Osteoblast (primary cell): ENCODE measurements around the gene NAA25. TPM values are rescaled to one million over a fixed set of nuclear protein-coding genes. Genes with fewer than 3 reads are reported as not detected.

ENCODE experiments used
- DNase-seq: peaks from one replicate; pipeline ENCODE4 v3.0.0; 2011; ENCODE audit warnings: low spot score, mixed read lengths; ENCODE audit not compliant: insufficient read length; ENCODE audit errors: missing footprints
- H2AFZ ChIP-seq: 2 replicates; pipeline ENCODE4 v1.6.0; 2011; ENCODE audit warnings: mild to moderate bottlenecking, low read length
- H3K27ac ChIP-seq: 2 replicates; pipeline ENCODE4 v1.5.1; 2011; ENCODE audit warnings: mild to moderate bottlenecking, low read depth, low read length, moderate library complexity
- H3K27me3 ChIP-seq: 2 replicates; pipeline ENCODE4 v1.6.0; 2012; ENCODE audit warnings: mild to moderate bottlenecking, control low read depth, inconsistent platforms, low read length, moderate library complexity; ENCODE audit not compliant: insufficient read depth
- H3K36me3 ChIP-seq: 2 replicates; pipeline ENCODE4 v1.5.1; 2011; ENCODE audit warnings: mild to moderate bottlenecking, low read length, control low read depth, moderate library complexity; ENCODE audit not compliant: insufficient read depth
- H3K4me1 ChIP-seq: 2 replicates; pipeline ENCODE4 v1.5.1; 2011; ENCODE audit warnings: mild to moderate bottlenecking, low read length, control low read depth, moderate library complexity; ENCODE audit not compliant: insufficient read depth
- H3K4me2 ChIP-seq: 2 replicates; pipeline ENCODE4 v1.6.0; 2011; ENCODE audit warnings: mild to moderate bottlenecking, low read length; ENCODE audit not compliant: insufficient read depth
- H3K4me3 ChIP-seq: fragments of 200-600 bp; sonication (generic); 3 replicates; pipeline ENCODE4 v1.5.1; 2012; ENCODE audit warnings: mild to moderate bottlenecking, low read length, inconsistent platforms; ENCODE audit not compliant: insufficient read depth
- H3K79me2 ChIP-seq: 2 replicates; pipeline ENCODE4 v1.6.0; 2012; ENCODE audit warnings: mild to moderate bottlenecking, low read length, control low read depth, inconsistent platforms; ENCODE audit not compliant: insufficient read depth
- H3K9me3 ChIP-seq: 2 replicates; pipeline ENCODE4 v1.5.1; 2011; ENCODE audit warnings: low read depth, low read length, control low read depth
- H4K20me1 ChIP-seq: 2 replicates; pipeline ENCODE4 v1.6.0; 2012; ENCODE audit warnings: mild to moderate bottlenecking, low read length, control low read depth; ENCODE audit not compliant: insufficient read depth
- CTCF ChIP-seq: IDR thresholded peaks from 2 replicates; pipeline ENCODE4 v1.5.1; 2011; ENCODE audit warnings: mild to moderate bottlenecking, low read depth, low read length, moderate library complexity; ENCODE audit errors: extremely low read depth
- total RNA-seq: library from RNA; depleted of rRNA; stranded (reverse); fragments of >200 nt; gene quantifications from 2 replicates; pipeline ENCODE4 v1.2.3, GENCODE V29; 2012

The NAA25 gene
- total RNA-seq: 20.0 and 20.6 TPM in 2 replicates

GRCh38 chr12:112108202-112109079 is at the start of gene NAA25:
NAA25 (minus strand) TSS chr12:112108783; CDS start chr12:112108773, 10 bp downstream.
- Histone ChIP-seq H2AFZ (peak within 1 kb of the TSS; percentile 99), H4K20me1 (peaks cover 31% of the 10 kb centered on the region), H3K9me3 (no peaks in the 10 kb centered on the region), H3K36me3 (peaks cover 3% of the 10 kb centered on the region), H3K4me3 (peak within 1 kb of the TSS; percentile 88), H3K27me3 (no peaks in the 10 kb centered on the region), H3K79me2 (peaks cover 55% of the 10 kb centered on the region), H3K4me1 (peaks cover 15% of the 10 kb centered on the region), H3K27ac (peak within 1 kb of the TSS; percentile 93), H3K4me2 (peak within 1 kb of the TSS; percentile 98)
- no peak for TF ChIP-seq CTCF
- peak; percentile 96 for DNase-seq

GRCh38 chr12:112153893-112154219 is 45.3 kb upstream of the NAA25 start:
- Histone ChIP-seq H3K4me1 (no peaks in the 10 kb centered on the region), H3K27me3 (no peaks in the 10 kb centered on the region), H2AFZ (no peak overlapping the region), H3K4me3 (no peak overlapping the region), H3K27ac (no peak overlapping the region), H3K9me3 (no peaks in the 10 kb centered on the region), H3K4me2 (no peak overlapping the region), H4K20me1 (no peaks in the 10 kb centered on the region), H3K36me3 (peaks cover 51% of the 10 kb centered on the region), H3K79me2 (no peaks in the 10 kb centered on the region)
- DNase-seq: no peak
- TF ChIP-seq CTCF: no peak

GRCh38 chr12:112153181-112153892 is 44.8 kb upstream of the NAA25 start:
- no peak overlapping the region for H3K4me2 ChIP-seq
- no peaks in the 10 kb centered on the region for H4K20me1 ChIP-seq
- no peak overlapping the region for H2AFZ ChIP-seq
- no peak for DNase-seq
- peaks cover 55% of the 10 kb centered on the region for H3K36me3 ChIP-seq
- H3K9me3 ChIP-seq: no peaks in the 10 kb centered on the region
- no peak overlapping the region for H3K27ac ChIP-seq
- TF ChIP-seq CTCF: no peak
- no peaks in the 10 kb centered on the region for H3K79me2 ChIP-seq
- H3K27me3 ChIP-seq: no peaks in the 10 kb centered on the region
- H3K4me3 ChIP-seq: no peak overlapping the region
- peaks cover under 1% of the 10 kb centered on the region for H3K4me1 ChIP-seq
